ENCODE data around the gene UBE2J2. TPM values are rescaled to one million over a fixed set of nuclear protein-coding genes. Genes with fewer than 3 reads are reported as not detected.

The UBE2J2 gene
- total and polyA plus RNA-seq, 2 of the 13 experiments (the other 11 are each of a cell fraction or from before 2014, with no cell fraction given) = 25.4 to 29.4 TPM

DNA sequence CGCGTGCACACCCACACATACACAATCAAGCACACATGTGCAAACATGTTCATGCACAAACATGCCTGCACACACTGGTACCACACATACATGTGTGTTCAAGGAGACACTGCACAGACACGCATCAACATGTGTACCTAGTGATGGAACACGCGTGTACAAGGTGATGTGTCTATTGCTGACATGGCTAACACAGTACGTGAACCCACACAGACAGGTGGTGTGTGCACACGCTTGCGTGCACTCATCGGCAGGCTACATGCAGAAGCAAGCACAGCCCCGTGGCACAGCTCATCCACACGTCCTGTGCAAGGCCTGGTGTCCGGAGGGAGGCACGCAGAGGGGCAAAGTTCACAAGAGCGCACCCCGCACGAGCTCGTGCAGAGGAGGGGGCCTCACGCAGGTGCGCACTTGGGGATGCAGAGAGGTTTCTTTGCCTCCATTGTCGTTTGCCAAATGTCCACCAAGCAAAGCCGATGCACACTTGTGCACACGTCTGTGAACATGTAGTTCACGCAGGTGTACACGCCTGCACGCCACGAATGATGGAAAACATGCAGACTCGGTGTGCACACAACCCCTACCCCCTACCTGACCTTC, 33.1 kb upstream of the UBE2J2 start (continued):
- TF ChIP-seq, protein P1, sequence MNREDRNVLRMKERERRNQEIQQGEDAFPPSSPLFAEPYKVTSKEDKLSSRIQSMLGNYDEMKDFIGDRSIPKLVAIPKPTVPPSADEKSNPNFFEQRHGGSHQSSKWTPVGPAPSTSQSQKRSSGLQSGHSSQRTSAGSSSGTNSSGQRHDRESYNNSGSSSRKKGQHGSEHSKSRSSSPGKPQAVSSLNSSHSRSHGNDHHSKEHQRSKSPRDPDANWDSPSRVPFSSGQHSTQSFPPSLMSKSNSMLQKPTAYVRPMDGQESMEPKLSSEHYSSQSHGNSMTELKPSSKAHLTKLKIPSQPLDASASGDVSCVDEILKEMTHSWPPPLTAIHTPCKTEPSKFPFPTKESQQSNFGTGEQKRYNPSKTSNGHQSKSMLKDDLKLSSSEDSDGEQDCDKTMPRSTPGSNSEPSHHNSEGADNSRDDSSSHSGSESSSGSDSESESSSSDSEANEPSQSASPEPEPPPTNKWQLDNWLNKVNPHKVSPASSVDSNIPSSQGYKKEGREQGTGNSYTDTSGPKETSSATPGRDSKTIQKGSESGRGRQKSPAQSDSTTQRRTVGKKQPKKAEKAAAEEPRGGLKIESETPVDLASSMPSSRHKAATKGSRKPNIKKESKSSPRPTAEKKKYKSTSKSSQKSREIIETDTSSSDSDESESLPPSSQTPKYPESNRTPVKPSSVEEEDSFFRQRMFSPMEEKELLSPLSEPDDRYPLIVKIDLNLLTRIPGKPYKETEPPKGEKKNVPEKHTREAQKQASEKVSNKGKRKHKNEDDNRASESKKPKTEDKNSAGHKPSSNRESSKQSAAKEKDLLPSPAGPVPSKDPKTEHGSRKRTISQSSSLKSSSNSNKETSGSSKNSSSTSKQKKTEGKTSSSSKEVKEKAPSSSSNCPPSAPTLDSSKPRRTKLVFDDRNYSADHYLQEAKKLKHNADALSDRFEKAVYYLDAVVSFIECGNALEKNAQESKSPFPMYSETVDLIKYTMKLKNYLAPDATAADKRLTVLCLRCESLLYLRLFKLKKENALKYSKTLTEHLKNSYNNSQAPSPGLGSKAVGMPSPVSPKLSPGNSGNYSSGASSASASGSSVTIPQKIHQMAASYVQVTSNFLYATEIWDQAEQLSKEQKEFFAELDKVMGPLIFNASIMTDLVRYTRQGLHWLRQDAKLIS (CRISPR knock-in tag; IDR thresholded peaks at IDR 0.05) = no peak; the same call in 1 of the 2 replicates
- TF ChIP-seq REXO4 (CRISPR knock-in tag; IDR thresholded peaks at IDR 0.05; ENCODE audit: borderline replicate concordance) (no peak), ZNF296 (CRISPR knock-in tag; conservative IDR thresholded peaks at IDR 0.05) (0 out of 2 replicates have a peak, but pooled peaks have one; percentile 30), PAF1 (CRISPR knock-in tag; IDR thresholded peaks at IDR 0.05) (no peak), FOXK1 (CRISPR knock-in tag; IDR thresholded peaks at IDR 0.05; ENCODE audit: borderline replicate concordance, low read depth) (no peak), NKX3-1 (CRISPR knock-in tag; IDR thresholded peaks at IDR 0.05) (no peak), MED1 (CRISPR knock-in tag; IDR thresholded peaks at IDR 0.05) (peak; percentile 64; the same call in 1 of the 2 replicates), MYC (CRISPR knock-in tag; IDR thresholded peaks at IDR 0.05; ENCODE audit: borderline replicate concordance) (peak; percentile 95), ZNF672 (CRISPR knock-in tag; IDR thresholded peaks at IDR 0.05) (no peak), FOXP1 (IDR thresholded peaks at IDR 0.05) (no peak), FOXP1 (CRISPR knock-in tag; IDR thresholded peaks at IDR 0.05) (0 out of 2 replicates have a peak, but pooled peaks have one; percentile 10), ZNF383 (CRISPR knock-in tag; IDR thresholded peaks at IDR 0.05; ENCODE audit: borderline replicate concordance) (no peak; the same call in 1 of the 2 replicates), EEA1 (CRISPR knock-in tag; IDR thresholded peaks at IDR 0.05; ENCODE audit: borderline replicate concordance) (no peak), GATAD2A (CRISPR knock-in tag; IDR thresholded peaks at IDR 0.05) (peak; percentile 40), NR2F1 (CRISPR knock-in tag; IDR thresholded peaks at IDR 0.05) (0 out of 4 replicates have a peak, but pooled peaks of 1 of the 2 experiments have one; percentile 25), KLF16 (CRISPR knock-in tag; IDR thresholded peaks at IDR 0.05) (peak in 1 of 2 experiments; percentile 66; a peak in 1 of 4 replicates), LCORL (IDR thresholded peaks at IDR 0.05) (no peak), LCORL (CRISPR knock-in tag; IDR thresholded peaks at IDR 0.05) (peak; percentile 72), ZNF224 (CRISPR knock-in tag; IDR thresholded peaks at IDR 0.05) (no peak)
- TF ChIP-seq, protein P2, sequence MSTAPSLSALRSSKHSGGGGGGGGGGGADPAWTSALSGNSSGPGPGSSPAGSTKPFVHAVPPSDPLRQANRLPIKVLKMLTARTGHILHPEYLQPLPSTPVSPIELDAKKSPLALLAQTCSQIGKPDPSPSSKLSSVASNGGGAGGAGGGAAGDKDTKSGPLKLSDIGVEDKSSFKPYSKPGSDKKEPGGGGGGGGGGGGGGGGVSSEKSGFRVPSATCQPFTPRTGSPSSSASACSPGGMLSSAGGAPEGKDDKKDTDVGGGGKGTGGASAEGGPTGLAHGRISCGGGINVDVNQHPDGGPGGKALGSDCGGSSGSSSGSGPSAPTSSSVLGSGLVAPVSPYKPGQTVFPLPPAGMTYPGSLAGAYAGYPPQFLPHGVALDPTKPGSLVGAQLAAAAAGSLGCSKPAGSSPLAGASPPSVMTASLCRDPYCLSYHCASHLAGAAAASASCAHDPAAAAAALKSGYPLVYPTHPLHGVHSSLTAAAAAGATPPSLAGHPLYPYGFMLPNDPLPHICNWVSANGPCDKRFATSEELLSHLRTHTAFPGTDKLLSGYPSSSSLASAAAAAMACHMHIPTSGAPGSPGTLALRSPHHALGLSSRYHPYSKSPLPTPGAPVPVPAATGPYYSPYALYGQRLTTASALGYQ (CRISPR knock-in tag; IDR thresholded peaks at IDR 0.05) = no peak
- TF ChIP-seq, protein P3, sequence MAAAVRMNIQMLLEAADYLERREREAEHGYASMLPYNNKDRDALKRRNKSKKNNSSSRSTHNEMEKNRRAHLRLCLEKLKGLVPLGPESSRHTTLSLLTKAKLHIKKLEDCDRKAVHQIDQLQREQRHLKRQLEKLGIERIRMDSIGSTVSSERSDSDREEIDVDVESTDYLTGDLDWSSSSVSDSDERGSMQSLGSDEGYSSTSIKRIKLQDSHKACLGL (CRISPR knock-in tag; IDR thresholded peaks at IDR 0.05) = peak; percentile 68; the same call in 1 of the 2 replicates
- TF ChIP-seq, protein P4, sequence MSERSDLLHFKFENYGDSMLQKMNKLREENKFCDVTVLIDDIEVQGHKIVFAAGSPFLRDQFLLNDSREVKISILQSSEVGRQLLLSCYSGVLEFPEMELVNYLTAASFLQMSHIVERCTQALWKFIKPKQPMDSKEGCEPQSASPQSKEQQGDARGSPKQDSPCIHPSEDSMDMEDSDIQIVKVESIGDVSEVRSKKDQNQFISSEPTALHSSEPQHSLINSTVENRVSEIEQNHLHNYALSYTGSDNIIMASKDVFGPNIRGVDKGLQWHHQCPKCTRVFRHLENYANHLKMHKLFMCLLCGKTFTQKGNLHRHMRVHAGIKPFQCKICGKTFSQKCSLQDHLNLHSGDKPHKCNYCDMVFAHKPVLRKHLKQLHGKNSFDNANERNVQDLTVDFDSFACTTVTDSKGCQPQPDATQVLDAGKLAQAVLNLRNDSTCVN (CRISPR knock-in tag; IDR thresholded peaks at IDR 0.05; ENCODE audit: borderline replicate concordance) = no peak
- TF ChIP-seq, protein P5, sequence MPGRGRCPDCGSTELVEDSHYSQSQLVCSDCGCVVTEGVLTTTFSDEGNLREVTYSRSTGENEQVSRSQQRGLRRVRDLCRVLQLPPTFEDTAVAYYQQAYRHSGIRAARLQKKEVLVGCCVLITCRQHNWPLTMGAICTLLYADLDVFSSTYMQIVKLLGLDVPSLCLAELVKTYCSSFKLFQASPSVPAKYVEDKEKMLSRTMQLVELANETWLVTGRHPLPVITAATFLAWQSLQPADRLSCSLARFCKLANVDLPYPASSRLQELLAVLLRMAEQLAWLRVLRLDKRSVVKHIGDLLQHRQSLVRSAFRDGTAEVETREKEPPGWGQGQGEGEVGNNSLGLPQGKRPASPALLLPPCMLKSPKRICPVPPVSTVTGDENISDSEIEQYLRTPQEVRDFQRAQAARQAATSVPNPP (CRISPR knock-in tag; IDR thresholded peaks at IDR 0.05) = no peak

All from HepG2 (cell line).